ENCODE data around the gene CAPN6. TPM values are rescaled to one million over a fixed set of nuclear protein-coding genes. Genes with fewer than 3 reads are reported as not detected.

Gene CAPN6
- total RNA-seq, 4 donors from 2014 or later: 0.16 to 0.57 (median 0.17) TPM; not detected in 1

DNA sequence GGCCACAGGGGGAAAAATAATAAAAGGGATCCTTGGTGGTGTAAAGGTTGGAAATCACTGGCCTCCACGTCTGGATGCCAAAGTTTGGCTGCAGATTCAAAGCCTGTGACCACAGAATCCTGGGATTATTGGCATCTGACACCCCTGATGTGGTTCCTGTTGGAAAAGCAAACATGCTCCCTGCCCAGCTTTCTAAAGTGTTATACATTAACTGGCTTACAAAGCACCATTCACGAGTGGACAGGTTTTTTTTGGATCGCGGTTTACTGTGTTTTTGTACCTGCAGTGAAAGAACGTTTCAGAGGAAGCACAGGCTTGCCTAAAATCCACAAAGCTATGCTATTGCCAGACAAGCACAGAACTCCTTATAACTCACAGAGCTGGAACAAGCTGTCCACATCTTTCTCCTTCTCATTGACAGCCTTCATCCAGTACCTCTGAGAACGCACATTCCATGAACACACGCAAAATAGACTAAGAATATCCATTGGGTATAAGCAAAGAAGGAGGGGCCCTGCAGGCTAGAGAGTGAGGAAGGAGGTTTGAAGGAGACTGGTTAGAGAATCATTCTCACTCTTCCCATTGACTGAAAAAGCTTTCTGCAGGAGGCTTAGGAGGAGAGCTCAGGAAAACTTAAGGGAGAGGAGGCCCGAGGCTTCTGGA is 14.5 kb upstream of the CAPN6 start:
- TF ChIP-seq, protein P1, sequence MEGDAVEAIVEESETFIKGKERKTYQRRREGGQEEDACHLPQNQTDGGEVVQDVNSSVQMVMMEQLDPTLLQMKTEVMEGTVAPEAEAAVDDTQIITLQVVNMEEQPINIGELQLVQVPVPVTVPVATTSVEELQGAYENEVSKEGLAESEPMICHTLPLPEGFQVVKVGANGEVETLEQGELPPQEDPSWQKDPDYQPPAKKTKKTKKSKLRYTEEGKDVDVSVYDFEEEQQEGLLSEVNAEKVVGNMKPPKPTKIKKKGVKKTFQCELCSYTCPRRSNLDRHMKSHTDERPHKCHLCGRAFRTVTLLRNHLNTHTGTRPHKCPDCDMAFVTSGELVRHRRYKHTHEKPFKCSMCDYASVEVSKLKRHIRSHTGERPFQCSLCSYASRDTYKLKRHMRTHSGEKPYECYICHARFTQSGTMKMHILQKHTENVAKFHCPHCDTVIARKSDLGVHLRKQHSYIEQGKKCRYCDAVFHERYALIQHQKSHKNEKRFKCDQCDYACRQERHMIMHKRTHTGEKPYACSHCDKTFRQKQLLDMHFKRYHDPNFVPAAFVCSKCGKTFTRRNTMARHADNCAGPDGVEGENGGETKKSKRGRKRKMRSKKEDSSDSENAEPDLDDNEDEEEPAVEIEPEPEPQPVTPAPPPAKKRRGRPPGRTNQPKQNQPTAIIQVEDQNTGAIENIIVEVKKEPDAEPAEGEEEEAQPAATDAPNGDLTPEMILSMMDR (IDR thresholded peaks at IDR 0.05; ENCODE audit: low read depth): no peak

- TF ChIP-seq, protein P1 (IDR thresholded peaks at IDR 0.05; ENCODE audit: low read depth): no peak
Observed at GRCh38 chrX:111283446-111283845, 13.2 kb upstream of the CAPN6 start.

- TF ChIP-seq, protein P1 (IDR thresholded peaks at IDR 0.05; ENCODE audit: low read depth): no peak
Observed at GRCh38 chrX:111282991-111283390, 12.7 kb upstream of the CAPN6 start.

GRCh38 chrX:111282139-111282538 is 11.9 kb upstream of the CAPN6 start:
- TF ChIP-seq, protein P1 (IDR thresholded peaks at IDR 0.05; ENCODE audit: low read depth): no peak

- TF ChIP-seq, protein P1 (IDR thresholded peaks at IDR 0.05; ENCODE audit: low read depth): no peak
Observed at GRCh38 chrX:111268506-111268905, 1.8 kb downstream of the CAPN6 start.

GRCh38 chrX:111265486-111265885 is 4.8 kb downstream of the CAPN6 start:
- TF ChIP-seq, protein P1 (IDR thresholded peaks at IDR 0.05; ENCODE audit: low read depth): no peak

- TF ChIP-seq, protein P1 (IDR thresholded peaks at IDR 0.05; ENCODE audit: low read depth): no peak
Observed at GRCh38 chrX:111264385-111264784, 5.9 kb downstream of the CAPN6 start.

Data from subcutaneous adipose tissue (tissue), 4 donors.